Skin of body (tissue), 2 donors: ENCODE measurements around the gene KCNJ16. TPM values are rescaled to one million over a fixed set of nuclear protein-coding genes. Genes with fewer than 3 reads are reported as not detected.

ENCODE experiments used
- DNase-seq: peaks from one replicate; lab custom pipeline; 2025; lab: John Stamatoyannopoulos, UW
- total RNA-seq: library from RNA; depleted of rRNA; stranded (reverse); fragments of >200 nt; gene quantifications from one replicate; pipeline ENCODE4 v1.2.3, GENCODE V29; 2014

The KCNJ16 gene
- total RNA-seq, 1 donor from 2014 or later, result 0.69 TPM

GRCh38 chr17:70098030-70098429 is 23.0 kb downstream of the KCNJ16 start:
- DNase-seq, result no peak

GRCh38 chr17:70099294-70099693 is 24.3 kb downstream of the KCNJ16 start:
- DNase-seq, result no peak

- DNase-seq, result no peak
Measured at GRCh38 chr17:70099884-70100283, 24.9 kb downstream of the KCNJ16 start.

- DNase-seq, result no peak
Measured at GRCh38 chr17:70100983-70101382, 26.0 kb downstream of the KCNJ16 start.

GRCh38 chr17:70102531-70102930 is 27.5 kb downstream of the KCNJ16 start:
- no peak for DNase-seq

GRCh38 chr17:70104791-70105523 is 29.9 kb downstream of the KCNJ16 start:
- DNase-seq, result no peak

- DNase-seq, result no peak
Measured at GRCh38 chr17:70105641-70106040, 30.6 kb downstream of the KCNJ16 start.

- no peak for DNase-seq
Measured at GRCh38 chr17:70106551-70106950, 31.5 kb downstream of the KCNJ16 start.

- no peak for DNase-seq
Measured at GRCh38 chr17:70107441-70107840, 32.4 kb downstream of the KCNJ16 start.

- no peak for DNase-seq
Measured at GRCh38 chr17:70107904-70108565, 33.0 kb downstream of the KCNJ16 start.

GRCh38 chr17:70109497-70109896 is 34.5 kb downstream of the KCNJ16 start:
- no peak for DNase-seq

- DNase-seq, result peak; percentile 17
Measured at GRCh38 chr17:70110443-70110880, 35.4 kb downstream of the KCNJ16 start.

GRCh38 chr17:70111201-70111600 is 36.2 kb downstream of the KCNJ16 start:
- no peak for DNase-seq

- DNase-seq, result no peak
Measured at GRCh38 chr17:70114405-70114804, 39.4 kb downstream of the KCNJ16 start.

GRCh38 chr17:70115126-70115525 is 40.1 kb downstream of the KCNJ16 start:
- no peak for DNase-seq

- no peak for DNase-seq
Measured at GRCh38 chr17:70116919-70117318, 41.9 kb downstream of the KCNJ16 start.

GRCh38 chr17:70119545-70119944 is 44.5 kb downstream of the KCNJ16 start:
- DNase-seq, result no peak

GRCh38 chr17:70119983-70120382 is 45.0 kb downstream of the KCNJ16 start:
- DNase-seq, result no peak

- no peak for DNase-seq
Measured at GRCh38 chr17:70120425-70120824, 45.4 kb downstream of the KCNJ16 start.

GRCh38 chr17:70121126-70121525 is 46.1 kb downstream of the KCNJ16 start:
- no peak for DNase-seq

GRCh38 chr17:70123193-70123592 is 48.2 kb downstream of the KCNJ16 start:
- DNase-seq, result no peak

GRCh38 chr17:70124723-70125122 is 49.7 kb downstream of the KCNJ16 start:
- no peak for DNase-seq
